HG03196 (cell line): ENCODE results near the gene CMTM4.
"Not testable (repeated sequence)": the region's sequence is repeated elsewhere in the genome, so short reads cannot be mapped to it uniquely, and the experiment has no call there.

Experiments
- ATAC-seq: cut with Tn5 transposase; IDR thresholded peaks from one replicate; pipeline ENCODE4 v1.9.1; 2021; ENCODE audit not compliant: unreplicated experiment

CMTM4 gene

GRCh38 chr16:66649167-66649566, 47.4 kb downstream of the CMTM4 start:
- ATAC-seq: no peak

- ATAC-seq: no peak
Measured at GRCh38 chr16:66647866-66648265, 48.7 kb downstream of the CMTM4 start.

- no peak for ATAC-seq
Measured at GRCh38 chr16:66641387-66641786, 55.2 kb downstream of the CMTM4 start.

GRCh38 chr16:66640724-66641314, 55.7 kb downstream of the CMTM4 start:
- no peak for ATAC-seq

GRCh38 chr16:66639091-66639885, 57.3 kb downstream of the CMTM4 start:
- ATAC-seq: no peak

- no peak for ATAC-seq
Measured at GRCh38 chr16:66637806-66638205, 58.7 kb downstream of the CMTM4 start.

GRCh38 chr16:66636199-66636598, 60.3 kb downstream of the CMTM4 start:
- no peak for ATAC-seq

- ATAC-seq: no peak
Measured at GRCh38 chr16:66635406-66635805, 61.1 kb downstream of the CMTM4 start.

GRCh38 chr16:66634527-66635196, 61.9 kb downstream of the CMTM4 start:
- no peak for ATAC-seq

- ATAC-seq: not testable (repeated sequence)
Measured at GRCh38 chr16:66631558-66631957, 65.0 kb downstream of the CMTM4 start.

GRCh38 chr16:66630561-66631260, 65.8 kb downstream of the CMTM4 start:
- not testable (repeated sequence) for ATAC-seq

GRCh38 chr16:66629856-66630255, 66.7 kb downstream of the CMTM4 start:
- no peak for ATAC-seq

GRCh38 chr16:66627611-66628378, 68.7 kb downstream of the CMTM4 start:
- ATAC-seq: not testable (repeated sequence)

- ATAC-seq: no peak
Measured at GRCh38 chr16:66623755-66624154, 72.8 kb downstream of the CMTM4 start.

GRCh38 chr16:66622863-66623262, 73.7 kb downstream of the CMTM4 start:
- no peak for ATAC-seq

- no peak for ATAC-seq
Measured at GRCh38 chr16:66621973-66622372, 74.6 kb downstream of the CMTM4 start.

GRCh38 chr16:66620429-66620795, 76.1 kb downstream of the CMTM4 start:
- no peak for ATAC-seq

GRCh38 chr16:66619534-66620428, 76.8 kb downstream of the CMTM4 start:
- no peak for ATAC-seq

GRCh38 chr16:66618588-66619375, 77.8 kb downstream of the CMTM4 start:
- ATAC-seq: no peak
